DND-41 (cell line): Measurements from ENCODE around the gene TBX4.

Experiments
- CTCF ChIP-seq: IDR thresholded peaks from 2 replicates; pipeline ENCODE4 v1.5.1; 2012; ENCODE audit warnings: borderline replicate concordance, low read length, moderate library complexity, mild to moderate bottlenecking; ENCODE audit not compliant: poor library complexity, severe bottlenecking; ENCODE audit errors: extremely low read depth
- EZH2 ChIP-seq: IDR thresholded peaks from 3 replicates; pipeline ENCODE4 v1.6.1; 2012; ENCODE audit warnings: borderline replicate concordance, low read depth, mild to moderate bottlenecking, moderate library complexity, low read length, inconsistent platforms; ENCODE audit not compliant: severe bottlenecking

GRCh38 chr17:61492759-61493526 lies 40.7 kb downstream of the TBX4 start:
- TF ChIP-seq CTCF (no peak), EZH2 (no peak)
